ENCODE data around the gene BACE2. TPM values are rescaled to one million over a fixed set of nuclear protein-coding genes. Genes with fewer than 3 reads are reported as not detected.
"Not testable (repeated sequence)": the region's sequence is repeated elsewhere in the genome, so short reads cannot be mapped to it uniquely, and the experiment has no call there.

Gene BACE2
- total RNA-seq, 1 experiment from 2014 or later, result 14.2 TPM

- no peak for DNase-seq
- H3K27me3 ChIP-seq (ENCODE audit: control insufficient read depth, insufficient read depth, low read length), result no peaks in the 10 kb centered on the region
- no peaks in the 10 kb centered on the region for H3K36me3 ChIP-seq (replicated peaks; ENCODE audit: control insufficient read depth, insufficient read depth, low read length)
- H3K4me3 ChIP-seq (ENCODE audit: insufficient read depth, low read depth, low read length), result no peak overlapping the region
Measured at GRCh38 chr21:41185802-41186201, 17.8 kb downstream of the BACE2 start.

GRCh38 chr21:41186755-41187536 is 19.0 kb downstream of the BACE2 start:
- peak; percentile 37 for DNase-seq
- no peaks in the 10 kb centered on the region for H3K36me3 ChIP-seq (replicated peaks; ENCODE audit: control insufficient read depth, insufficient read depth, low read length)
- H3K27me3 ChIP-seq (ENCODE audit: control insufficient read depth, insufficient read depth, low read length), result no peaks in the 10 kb centered on the region
- H3K4me3 ChIP-seq (ENCODE audit: insufficient read depth, low read depth, low read length), result no peak overlapping the region

- no peak for DNase-seq
- Histone ChIP-seq H3K4me3 (ENCODE audit: insufficient read depth, low read depth, low read length) (no peak overlapping the region), H3K36me3 (replicated peaks; ENCODE audit: control insufficient read depth, insufficient read depth, low read length) (no peaks in the 10 kb centered on the region), H3K27me3 (ENCODE audit: control insufficient read depth, insufficient read depth, low read length) (no peaks in the 10 kb centered on the region)
Measured at GRCh38 chr21:41187537-41188025, 19.6 kb downstream of the BACE2 start.

GRCh38 chr21:41188486-41189149 is 20.7 kb downstream of the BACE2 start:
- Histone ChIP-seq H3K4me3 (ENCODE audit: insufficient read depth, low read depth, low read length) (no peak overlapping the region), H3K27me3 (ENCODE audit: control insufficient read depth, insufficient read depth, low read length) (no peaks in the 10 kb centered on the region), H3K36me3 (replicated peaks; ENCODE audit: control insufficient read depth, insufficient read depth, low read length) (no peaks in the 10 kb centered on the region)
- DNase-seq, result no peak

- no peak for DNase-seq
- Histone ChIP-seq H3K36me3 (replicated peaks; ENCODE audit: control insufficient read depth, insufficient read depth, low read length) (no peaks in the 10 kb centered on the region), H3K4me3 (ENCODE audit: insufficient read depth, low read depth, low read length) (no peak overlapping the region), H3K27me3 (ENCODE audit: control insufficient read depth, insufficient read depth, low read length) (no peaks in the 10 kb centered on the region)
Measured at GRCh38 chr21:41189150-41189745, 21.3 kb downstream of the BACE2 start.

- H3K4me3 ChIP-seq (ENCODE audit: insufficient read depth, low read depth, low read length); H3K27me3 ChIP-seq (ENCODE audit: control insufficient read depth, insufficient read depth, low read length); DNase-seq; H3K36me3 ChIP-seq (replicated peaks; ENCODE audit: control insufficient read depth, insufficient read depth, low read length): not testable (repeated sequence)
Measured at GRCh38 chr21:41192552-41192951, 24.6 kb downstream of the BACE2 start.

GRCh38 chr21:41195311-41195710 is 27.4 kb downstream of the BACE2 start:
- no peak for DNase-seq
- no peaks in the 10 kb centered on the region for H3K27me3 ChIP-seq (ENCODE audit: control insufficient read depth, insufficient read depth, low read length)
- H3K4me3 ChIP-seq (ENCODE audit: insufficient read depth, low read depth, low read length), result no peak overlapping the region
- no peaks in the 10 kb centered on the region for H3K36me3 ChIP-seq (replicated peaks; ENCODE audit: control insufficient read depth, insufficient read depth, low read length)

- DNase-seq, result no peak
- Histone ChIP-seq H3K27me3 (ENCODE audit: control insufficient read depth, insufficient read depth, low read length) (no peaks in the 10 kb centered on the region), H3K36me3 (replicated peaks; ENCODE audit: control insufficient read depth, insufficient read depth, low read length) (no peaks in the 10 kb centered on the region), H3K4me3 (ENCODE audit: insufficient read depth, low read depth, low read length) (no peak overlapping the region)
Measured at GRCh38 chr21:41196993-41197392, 29.0 kb downstream of the BACE2 start.

GRCh38 chr21:41197582-41197981 is 29.6 kb downstream of the BACE2 start:
- no peaks in the 10 kb centered on the region for H3K27me3 ChIP-seq (ENCODE audit: control insufficient read depth, insufficient read depth, low read length)
- H3K36me3 ChIP-seq (replicated peaks; ENCODE audit: control insufficient read depth, insufficient read depth, low read length), result no peaks in the 10 kb centered on the region
- no peak for DNase-seq
- no peak overlapping the region for H3K4me3 ChIP-seq (ENCODE audit: insufficient read depth, low read depth, low read length)

- H3K36me3 ChIP-seq (replicated peaks; ENCODE audit: control insufficient read depth, insufficient read depth, low read length); H3K4me3 ChIP-seq (ENCODE audit: insufficient read depth, low read depth, low read length); H3K27me3 ChIP-seq (ENCODE audit: control insufficient read depth, insufficient read depth, low read length); DNase-seq: not testable (repeated sequence)
Measured at GRCh38 chr21:41198647-41199046, 30.7 kb downstream of the BACE2 start.

GRCh38 chr21:41199123-41199522 is 31.2 kb downstream of the BACE2 start:
- Histone ChIP-seq H3K36me3 (replicated peaks; ENCODE audit: control insufficient read depth, insufficient read depth, low read length) (no peaks in the 10 kb centered on the region), H3K27me3 (ENCODE audit: control insufficient read depth, insufficient read depth, low read length) (no peaks in the 10 kb centered on the region), H3K4me3 (ENCODE audit: insufficient read depth, low read depth, low read length) (no peak overlapping the region)
- DNase-seq, result no peak

GRCh38 chr21:41199588-41199987 is 31.6 kb downstream of the BACE2 start:
- Histone ChIP-seq H3K27me3 (ENCODE audit: control insufficient read depth, insufficient read depth, low read length) (no peaks in the 10 kb centered on the region), H3K36me3 (replicated peaks; ENCODE audit: control insufficient read depth, insufficient read depth, low read length) (no peaks in the 10 kb centered on the region), H3K4me3 (ENCODE audit: insufficient read depth, low read depth, low read length) (no peak overlapping the region)
- no peak for DNase-seq

GRCh38 chr21:41201385-41201784 is 33.4 kb downstream of the BACE2 start:
- Histone ChIP-seq H3K27me3 (ENCODE audit: control insufficient read depth, insufficient read depth, low read length) (no peaks in the 10 kb centered on the region), H3K36me3 (replicated peaks; ENCODE audit: control insufficient read depth, insufficient read depth, low read length) (no peaks in the 10 kb centered on the region), H3K4me3 (ENCODE audit: insufficient read depth, low read depth, low read length) (no peak overlapping the region)
- no peak for DNase-seq

- Histone ChIP-seq H3K36me3 (replicated peaks; ENCODE audit: control insufficient read depth, insufficient read depth, low read length) (no peaks in the 10 kb centered on the region), H3K4me3 (ENCODE audit: insufficient read depth, low read depth, low read length) (no peak overlapping the region), H3K27me3 (ENCODE audit: control insufficient read depth, insufficient read depth, low read length) (no peaks in the 10 kb centered on the region)
- no peak for DNase-seq
Measured at GRCh38 chr21:41204736-41205135, 36.8 kb downstream of the BACE2 start.
